KMS-11 (cell line): ENCODE measurements around the gene PRDX1.

Experiments used
- H2AFZ ChIP-seq: fragments of 200-600 bp; sonication (generic); 2 replicates; pipeline ENCODE4 v1.6.1; 2016; ENCODE audit warnings: antibody characterized with exemption, mixed run types, low read depth
- H3K27ac ChIP-seq: fragments of 200-600 bp; sonication (generic); 2 replicates; pipeline ENCODE4 v1.6.1; 2016; ENCODE audit warnings: mild to moderate bottlenecking, mixed run types
- H3K27me3 ChIP-seq: fragments of 200-600 bp; sonication (generic); 2 replicates; pipeline ENCODE4 v1.6.1; 2017; ENCODE audit warnings: mild to moderate bottlenecking, low read depth, mixed run types, moderate library complexity; ENCODE audit not compliant: insufficient read depth
- H3K36me3 ChIP-seq: fragments of 200-600 bp; sonication (generic); 2 replicates; pipeline ENCODE4 v1.6.1; 2017; ENCODE audit warnings: mild to moderate bottlenecking, mixed run types; ENCODE audit not compliant: insufficient read depth
- H3K4me1 ChIP-seq: fragments of 200-600 bp; sonication (generic); 2 replicates; pipeline ENCODE4 v1.6.1; 2016; ENCODE audit warnings: mild to moderate bottlenecking, low read depth, mixed run types; ENCODE audit not compliant: poor library complexity, severe bottlenecking
- H3K4me2 ChIP-seq: fragments of 200-600 bp; sonication (generic); 2 replicates; pipeline ENCODE4 v1.7.0; 2016; ENCODE audit warnings: mild to moderate bottlenecking, mixed run types
- H3K4me3 ChIP-seq: fragments of 200-600 bp; sonication (generic); IDR thresholded peaks from 2 replicates; pipeline ENCODE4 v1.6.1; 2017; ENCODE audit warnings: low read depth, low read length, mixed read lengths; ENCODE audit not compliant: insufficient read depth
- H3K79me2 ChIP-seq: fragments of 200-600 bp; sonication (generic); 2 replicates; pipeline ENCODE4 v1.6.1; 2016; ENCODE audit warnings: low read depth, mixed run types; ENCODE audit not compliant: insufficient read depth
- H3K9ac ChIP-seq: fragments of 200-600 bp; sonication (generic); 2 replicates; pipeline ENCODE4 v1.6.1; 2016; ENCODE audit warnings: mild to moderate bottlenecking, mixed run types
- H4K20me1 ChIP-seq: fragments of 200-600 bp; sonication (generic); 2 replicates; pipeline ENCODE4 v1.6.1; 2016; ENCODE audit warnings: mild to moderate bottlenecking, mixed run types; ENCODE audit not compliant: insufficient read depth
- CTCF ChIP-seq: fragments of 200-600 bp; sonication (generic); conservative IDR thresholded peaks from 2 replicates; pipeline ENCODE4 v1.6.1; 2017; ENCODE audit warnings: low read depth, mild to moderate bottlenecking, antibody characterized with exemption, low read length, moderate library complexity, mixed read lengths

PRDX1 gene

GRCh38 chr1:45521413-45522323 lies at the start of gene PRDX1:
Gene PRDX1 (minus strand): TSS chr1:45521884. CDS start chr1:45519043, 2,841 bp downstream.
- peak within 1 kb of the TSS; percentile 91 for H2AFZ ChIP-seq
- peak within 1 kb of the TSS; percentile 81 for H3K4me2 ChIP-seq
- H3K27ac ChIP-seq: peak within 1 kb of the TSS; percentile 86
- H3K36me3 ChIP-seq: no peaks in the 10 kb centered on the region; the same call in 1 of the 2 replicates
- H3K79me2 ChIP-seq: peaks cover 53% of the 10 kb centered on the region
- peak within 1 kb of the TSS; percentile 90 for H3K9ac ChIP-seq
- no peak; the same call in 1 of the 2 replicates for TF ChIP-seq CTCF
- no peaks in the 10 kb centered on the region for H3K27me3 ChIP-seq
- H3K4me1 ChIP-seq: peaks cover 34% of the 10 kb centered on the region
- 0 out of 2 replicates have a peak, but pooled peaks cover 12% of the 10 kb centered on the region for H4K20me1 ChIP-seq
- H3K4me3 ChIP-seq: peak within 1 kb of the TSS; percentile 75

- Histone ChIP-seq H3K4me3 (no peak overlapping the region), H3K36me3 (peaks cover 4% of the 10 kb centered on the region; the same call in 1 of the 2 replicates), H3K79me2 (no peaks in the 10 kb centered on the region), H3K4me1 (no peaks in the 10 kb centered on the region), H3K4me2 (no peak overlapping the region), H4K20me1 (no peaks in the 10 kb centered on the region), H2AFZ (no peak overlapping the region), H3K27me3 (no peaks in the 10 kb centered on the region), H3K9ac (no peak overlapping the region), H3K27ac (no peak overlapping the region)
- TF ChIP-seq CTCF: no peak
Observed at GRCh38 chr1:45570631-45571030, 48.9 kb upstream of the PRDX1 start.

- Histone ChIP-seq H3K27ac (no peak overlapping the region), H2AFZ (no peak overlapping the region), H3K36me3 (peaks cover 4% of the 10 kb centered on the region; the same call in 1 of the 2 replicates), H3K79me2 (no peaks in the 10 kb centered on the region), H3K27me3 (no peaks in the 10 kb centered on the region), H3K4me2 (no peak overlapping the region), H3K4me1 (no peaks in the 10 kb centered on the region), H3K9ac (no peak overlapping the region), H4K20me1 (no peaks in the 10 kb centered on the region), H3K4me3 (no peak overlapping the region)
- TF ChIP-seq CTCF: peak; percentile 96
Observed at GRCh38 chr1:45569962-45570581, 48.4 kb upstream of the PRDX1 start.

GRCh38 chr1:45569571-45569961 lies 47.9 kb upstream of the PRDX1 start:
- no peak for TF ChIP-seq CTCF
- Histone ChIP-seq H3K79me2 (no peaks in the 10 kb centered on the region), H4K20me1 (no peaks in the 10 kb centered on the region), H3K4me3 (no peak overlapping the region), H2AFZ (no peak overlapping the region), H3K4me2 (no peak overlapping the region), H3K9ac (no peak overlapping the region), H3K27ac (no peak overlapping the region), H3K4me1 (no peaks in the 10 kb centered on the region), H3K27me3 (no peaks in the 10 kb centered on the region), H3K36me3 (peaks cover 4% of the 10 kb centered on the region; the same call in 1 of the 2 replicates)
